K562 (cell line): ENCODE measurements around the gene EFCAB12. TPM values are rescaled to one million over a fixed set of nuclear protein-coding genes. Genes with fewer than 3 reads are reported as not detected.
A peak's percentile ranks its signal among the peaks of the same experiment; 100 is the strongest.

ENCODE experiments used
- ARID3B ChIP-seq: fragments of 250-450 bp; sonication (Bioruptor Pico); IDR thresholded peaks from 2 replicates; pipeline ENCODE4 v1.4.0; 2020; ENCODE audit warnings: borderline replicate concordance
- ARNT ChIP-seq, 2 experiments: fragments of 450-650 bp; IDR thresholded peaks; 2 replicates each; pipeline ENCODE4 v1.6.1; 2016; ENCODE audit warnings: mild to moderate bottlenecking in 1 of 2
- HDAC3 ChIP-seq: fragments of 450-650 bp; IDR thresholded peaks from 2 replicates; pipeline ENCODE4 v1.6.1; 2018; ENCODE audit warnings: borderline replicate concordance, mild to moderate bottlenecking, moderate library complexity; ENCODE audit not compliant: partially characterized antibody
- HMGN3 ChIP-seq: IDR thresholded peaks from 2 replicates; pipeline ENCODE4 v1.6.1; 2011; ENCODE audit warnings: borderline replicate concordance, low read depth, mild to moderate bottlenecking, mixed read lengths, low read length; ENCODE audit not compliant: insufficient read length; ENCODE audit errors: extremely low read depth
- HOXB6 ChIP-seq: fragments of 250-450 bp; sonication (Bioruptor Pico); IDR thresholded peaks from 2 replicates; pipeline ENCODE4 v1.5.1; 2022; ENCODE audit warnings: mild to moderate bottlenecking, borderline replicate concordance
- LEF1 ChIP-seq: fragments of 450-650 bp; IDR thresholded peaks from 2 replicates; pipeline ENCODE4 v1.6.1; 2016; ENCODE audit warnings: mild to moderate bottlenecking
- MXD1 ChIP-seq: fragments of 250-450 bp; sonication (Bioruptor Pico); IDR thresholded peaks from 2 replicates; pipeline ENCODE4 v1.8.0; 2021; ENCODE audit warnings: borderline replicate concordance, mild to moderate bottlenecking, moderate library complexity; ENCODE audit not compliant: poor library complexity, severe bottlenecking
- SP1 ChIP-seq: sonication (generic); formaldehyde crosslinking; IDR thresholded peaks from 2 replicates; pipeline ENCODE4 v1.8.1; 2022; ENCODE audit warnings: mild to moderate bottlenecking, missing genetic modification reagents
- ZBTB40 ChIP-seq, 2 experiments: fragments of 450-650 bp in 1 of 2; sonication (generic) in 1 of 2; formaldehyde crosslinking in 1 of 2; IDR thresholded peaks; 2 replicates each; pipeline versions ENCODE4 v1.7.1 to v1.9.0; 2016 to 2022; ENCODE audit warnings: inconsistent platforms in 1 of 2, mild to moderate bottlenecking in 1 of 2, missing genetic modification reagents in 1 of 2
- ZC3H11A ChIP-seq: IDR thresholded peaks from 2 replicates; pipeline ENCODE4 v1.6.1; 2012; ENCODE audit warnings: low read depth, low read length, improper control_type of control experiment
- ZC3H8 ChIP-seq: fragments of 450-650 bp; IDR thresholded peaks from 2 replicates; pipeline ENCODE4 v1.6.1; 2017
- polyA plus RNA-seq, 8 experiments: library from polyadenylated mRNA; depleted of rRNA in 4 of 8; stranded (reverse) in 5 of 8; unstranded in 3 of 8; fragments of >200 nt; fragmentation: Nextera tagmentation in 2 of 8; fragmentation: Illumina TruSeq in 1 of 8; extraction: Ambion mirVana in 2 of 8; extraction: Trizol in 1 of 8; gene quantifications; 2 replicates each; pipeline versions ENCODE4 v1.2.1 to v1.2.3, GENCODE V29; 2011 to 2014; ENCODE audit warnings: inconsistent platforms in 1 of 8, missing spikeins in 1 of 8
- total RNA-seq, 7 experiments: library from RNA; depleted of rRNA in 6 of 7; stranded (reverse); fragments of >200 nt in 6 of 7; fragmentation: Illumina TruSeq in 2 of 7; extraction: Trizol in 2 of 7; gene quantifications; 2 replicates each; pipeline versions ENCODE4 v1.2.1 to v1.2.3, GENCODE V29; 2011 to 2021; ENCODE audit warnings: low replicate concordance in 1 of 7

The EFCAB12 gene
- total and polyA plus RNA-seq, 9 of the 15 experiments (the other 6 are each of a cell fraction or from before 2014, with no cell fraction given): 0.08 to 0.95 (median 0.56) TPM; not detected in 1

GRCh38 chr3:129448186-129448895 lies 19.9 kb upstream of the EFCAB12 start (continued):
- TF ChIP-seq ZBTB40 (IDR thresholded peaks at IDR 0.05) (no peak), ZBTB40 (CRISPR knock-in tag; IDR thresholded peaks at IDR 0.05) (no peak), SP1 (CRISPR knock-in tag) (no peak), HDAC3 (no peak), ARNT (IDR thresholded peaks at IDR 0.05) (peak in 1 of 2 experiments; percentile 17; a peak in 1 of 4 replicates), HMGN3 (no peak), LEF1 (no peak), MXD1 (CRISPR knock-in tag) (no peak), ZC3H8 (no peak), HOXB6 (CRISPR knock-in tag) (no peak), ARID3B (CRISPR knock-in tag) (no peak), ZC3H11A (no peak)
